ENCODE results near the gene TTC19. TPM values are rescaled to one million over a fixed set of nuclear protein-coding genes. Genes with fewer than 3 reads are reported as not detected.

The TTC19 gene
- total and polyA plus RNA-seq, 9 donors = 19.2 to 80.0 (median 32.4) TPM

GRCh38 chr17:15971098-15971678 lies 28.4 kb upstream of the TTC19 start:
- intact Hi-C loops (cut with DNase I) = no loop called here
- H3K4me3 ChIP-seq = no peak overlapping the region
- TF ChIP-seq EP300 (IDR thresholded peaks at IDR 0.05) (no peak), POLR2A (IDR thresholded peaks at IDR 0.05) (no peak)
- TF ChIP-seq, protein P1, sequence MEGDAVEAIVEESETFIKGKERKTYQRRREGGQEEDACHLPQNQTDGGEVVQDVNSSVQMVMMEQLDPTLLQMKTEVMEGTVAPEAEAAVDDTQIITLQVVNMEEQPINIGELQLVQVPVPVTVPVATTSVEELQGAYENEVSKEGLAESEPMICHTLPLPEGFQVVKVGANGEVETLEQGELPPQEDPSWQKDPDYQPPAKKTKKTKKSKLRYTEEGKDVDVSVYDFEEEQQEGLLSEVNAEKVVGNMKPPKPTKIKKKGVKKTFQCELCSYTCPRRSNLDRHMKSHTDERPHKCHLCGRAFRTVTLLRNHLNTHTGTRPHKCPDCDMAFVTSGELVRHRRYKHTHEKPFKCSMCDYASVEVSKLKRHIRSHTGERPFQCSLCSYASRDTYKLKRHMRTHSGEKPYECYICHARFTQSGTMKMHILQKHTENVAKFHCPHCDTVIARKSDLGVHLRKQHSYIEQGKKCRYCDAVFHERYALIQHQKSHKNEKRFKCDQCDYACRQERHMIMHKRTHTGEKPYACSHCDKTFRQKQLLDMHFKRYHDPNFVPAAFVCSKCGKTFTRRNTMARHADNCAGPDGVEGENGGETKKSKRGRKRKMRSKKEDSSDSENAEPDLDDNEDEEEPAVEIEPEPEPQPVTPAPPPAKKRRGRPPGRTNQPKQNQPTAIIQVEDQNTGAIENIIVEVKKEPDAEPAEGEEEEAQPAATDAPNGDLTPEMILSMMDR (IDR thresholded peaks at IDR 0.05) = no peak
- no peaks in the 10 kb centered on the region for H3K36me3 ChIP-seq
- H3K27me3 ChIP-seq = no peaks in the 10 kb centered on the region
- no peak overlapping the region for H3K27ac ChIP-seq
- H3K9me3 ChIP-seq = no peaks in the 10 kb centered on the region
- WGBS, 3 donors = 71 to 78% (median 73%) methylated on average over 5 of the region's 5 CpGs
- H3K4me1 ChIP-seq (ENCODE audit: insufficient read depth) = no peaks in the 10 kb centered on the region
- DNase-seq = no peak

- no peak for TF ChIP-seq EP300 (IDR thresholded peaks at IDR 0.05)
- TF ChIP-seq, protein P1 (IDR thresholded peaks at IDR 0.05) = no peak
- TF ChIP-seq POLR2A (IDR thresholded peaks at IDR 0.05) = no peak
- Histone ChIP-seq H3K4me3 (no peak overlapping the region), H3K9me3 (no peaks in the 10 kb centered on the region), H3K4me1 (ENCODE audit: insufficient read depth) (no peaks in the 10 kb centered on the region), H3K36me3 (no peaks in the 10 kb centered on the region), H3K27ac (no peak overlapping the region), H3K27me3 (no peaks in the 10 kb centered on the region)
- intact Hi-C loops (cut with DNase I) = no loop called here
- no peak for DNase-seq
- 90 to 95% (median 93%) methylated on average over 5 of the region's 5 CpGs for WGBS, 3 donors
Measured at GRCh38 chr17:15971882-15972281, 27.7 kb upstream of the TTC19 start.

GRCh38 chr17:15972497-15972951 lies 27.1 kb upstream of the TTC19 start:
- WGBS, 3 donors = 92 to 97% (median 94%) methylated on average over 4 of the region's 4 CpGs
- intact Hi-C loops (cut with DNase I) = no loop called here
- H3K9me3 ChIP-seq = no peaks in the 10 kb centered on the region
- H3K4me3 ChIP-seq = no peak overlapping the region
- no peaks in the 10 kb centered on the region for H3K36me3 ChIP-seq
- no peak overlapping the region for H3K27ac ChIP-seq
- H3K27me3 ChIP-seq = no peaks in the 10 kb centered on the region
- DNase-seq = no peak
- no peaks in the 10 kb centered on the region for H3K4me1 ChIP-seq (ENCODE audit: insufficient read depth)
- TF ChIP-seq EP300 (IDR thresholded peaks at IDR 0.05) = no peak
- TF ChIP-seq, protein P1 (IDR thresholded peaks at IDR 0.05) = no peak
- TF ChIP-seq POLR2A (IDR thresholded peaks at IDR 0.05) = no peak

GRCh38 chr17:15973016-15973415 lies 26.6 kb upstream of the TTC19 start:
- TF ChIP-seq POLR2A (IDR thresholded peaks at IDR 0.05) = no peak
- no peak for TF ChIP-seq EP300 (IDR thresholded peaks at IDR 0.05)
- H3K4me1 ChIP-seq (ENCODE audit: insufficient read depth) = no peaks in the 10 kb centered on the region
- intact Hi-C loops (cut with DNase I) = no loop called here
- no peak overlapping the region for H3K27ac ChIP-seq
- no peaks in the 10 kb centered on the region for H3K36me3 ChIP-seq
- H3K27me3 ChIP-seq = no peaks in the 10 kb centered on the region
- no peaks in the 10 kb centered on the region for H3K9me3 ChIP-seq
- H3K4me3 ChIP-seq = no peak overlapping the region
- no peak for DNase-seq

- Histone ChIP-seq H3K9me3 (no peaks in the 10 kb centered on the region), H3K4me3 (no peak overlapping the region), H3K36me3 (no peaks in the 10 kb centered on the region), H3K4me1 (ENCODE audit: insufficient read depth) (no peaks in the 10 kb centered on the region), H3K27me3 (no peaks in the 10 kb centered on the region), H3K27ac (no peak overlapping the region)
- TF ChIP-seq EP300 (IDR thresholded peaks at IDR 0.05) = no peak
- TF ChIP-seq, protein P1 (IDR thresholded peaks at IDR 0.05) = no peak
- no peak for TF ChIP-seq POLR2A (IDR thresholded peaks at IDR 0.05)
- WGBS, 3 donors = 81 to 84% (median 81%) methylated on average over 6 of the region's 6 CpGs
- DNase-seq = no peak
- intact Hi-C loops (cut with DNase I) = no loop called here
Measured at GRCh38 chr17:15973834-15974233, 25.8 kb upstream of the TTC19 start.
